ENCODE measurements around the gene LILRA6. TPM values are rescaled to one million over a fixed set of nuclear protein-coding genes. Genes with fewer than 3 reads are reported as not detected.

Gene LILRA6
- total and polyA plus RNA-seq, 8 donors, result 0.53 to 51.5 (median 0.74) TPM

DNA sequence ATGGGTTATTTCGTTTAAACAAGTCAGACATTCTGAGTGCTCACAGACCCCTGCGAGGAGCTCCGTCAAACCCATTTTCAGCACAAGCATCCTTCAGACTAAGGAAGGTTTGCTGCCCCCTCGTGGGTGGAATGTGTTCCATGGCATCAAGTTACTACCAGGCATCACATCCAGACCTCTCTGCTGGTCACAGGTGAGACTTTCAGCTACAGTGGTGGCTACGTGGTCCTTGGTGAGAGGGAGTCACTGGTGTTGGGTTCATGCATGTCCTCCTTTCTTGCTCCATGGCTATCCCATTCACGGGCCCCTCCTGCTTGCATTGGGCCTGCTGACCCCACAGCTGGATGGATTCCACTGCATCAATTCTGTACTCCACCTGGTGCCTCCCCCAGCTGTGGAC is 23.5 kb upstream of the LILRA6 start:
- ATAC-seq, result peak; percentile 93
- TF ChIP-seq, protein P1, sequence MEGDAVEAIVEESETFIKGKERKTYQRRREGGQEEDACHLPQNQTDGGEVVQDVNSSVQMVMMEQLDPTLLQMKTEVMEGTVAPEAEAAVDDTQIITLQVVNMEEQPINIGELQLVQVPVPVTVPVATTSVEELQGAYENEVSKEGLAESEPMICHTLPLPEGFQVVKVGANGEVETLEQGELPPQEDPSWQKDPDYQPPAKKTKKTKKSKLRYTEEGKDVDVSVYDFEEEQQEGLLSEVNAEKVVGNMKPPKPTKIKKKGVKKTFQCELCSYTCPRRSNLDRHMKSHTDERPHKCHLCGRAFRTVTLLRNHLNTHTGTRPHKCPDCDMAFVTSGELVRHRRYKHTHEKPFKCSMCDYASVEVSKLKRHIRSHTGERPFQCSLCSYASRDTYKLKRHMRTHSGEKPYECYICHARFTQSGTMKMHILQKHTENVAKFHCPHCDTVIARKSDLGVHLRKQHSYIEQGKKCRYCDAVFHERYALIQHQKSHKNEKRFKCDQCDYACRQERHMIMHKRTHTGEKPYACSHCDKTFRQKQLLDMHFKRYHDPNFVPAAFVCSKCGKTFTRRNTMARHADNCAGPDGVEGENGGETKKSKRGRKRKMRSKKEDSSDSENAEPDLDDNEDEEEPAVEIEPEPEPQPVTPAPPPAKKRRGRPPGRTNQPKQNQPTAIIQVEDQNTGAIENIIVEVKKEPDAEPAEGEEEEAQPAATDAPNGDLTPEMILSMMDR (IDR thresholded peaks at IDR 0.05), result peak; percentile 78 to 86

DNA sequence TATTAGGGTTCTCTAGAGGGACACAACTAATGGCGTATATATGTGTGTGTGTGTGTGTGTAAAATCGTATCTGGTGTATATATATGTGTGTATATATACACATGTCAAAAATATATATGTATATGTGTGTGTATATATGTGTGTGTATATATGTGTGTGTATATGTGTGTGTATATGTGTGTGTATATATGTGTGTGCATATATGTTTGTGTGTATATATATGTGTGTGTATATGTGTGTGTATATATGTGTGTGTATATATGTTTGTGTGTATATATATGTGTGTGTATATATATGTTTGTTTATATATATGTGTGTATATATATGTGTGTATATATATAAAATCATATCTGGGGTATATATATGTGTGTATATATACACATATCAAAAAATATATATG is 19.9 kb upstream of the LILRA6 start:
- ATAC-seq, result no peak
- peaks cover 0 to 5% of the 10 kb centered on the region in 2 donors for H3K27me3 ChIP-seq
- TF ChIP-seq, protein P1 (IDR thresholded peaks at IDR 0.05), result no peak
- H3K4me1 ChIP-seq, result peaks cover 0 to 11% of the 10 kb centered on the region in 2 donors
- H3K27ac ChIP-seq, result no peak overlapping the region
- no peak overlapping the region for H3K4me3 ChIP-seq
- H3K9me3 ChIP-seq, result no peaks in the 10 kb centered on the region
- H3K36me3 ChIP-seq, result no peaks in the 10 kb centered on the region
- no peak for DNase-seq
- intact Hi-C loops (cut with DNase I), result no loop called here

More for the DNA sequence above, 23.5 kb upstream of the LILRA6 start:
- Histone ChIP-seq H3K27ac (no peak overlapping the region), H3K27me3 (peaks cover 0 to 2% of the 10 kb centered on the region in 2 donors), H3K9me3 (no peaks in the 10 kb centered on the region), H3K4me1 (peaks cover 0 to 18% of the 10 kb centered on the region in 2 donors), H3K4me3 (no peak overlapping the region), H3K36me3 (no peaks in the 10 kb centered on the region)
- peak; percentile 37 to 84 (median 72) for DNase-seq
- intact Hi-C loops (cut with DNase I), result no loop called here

DNA sequence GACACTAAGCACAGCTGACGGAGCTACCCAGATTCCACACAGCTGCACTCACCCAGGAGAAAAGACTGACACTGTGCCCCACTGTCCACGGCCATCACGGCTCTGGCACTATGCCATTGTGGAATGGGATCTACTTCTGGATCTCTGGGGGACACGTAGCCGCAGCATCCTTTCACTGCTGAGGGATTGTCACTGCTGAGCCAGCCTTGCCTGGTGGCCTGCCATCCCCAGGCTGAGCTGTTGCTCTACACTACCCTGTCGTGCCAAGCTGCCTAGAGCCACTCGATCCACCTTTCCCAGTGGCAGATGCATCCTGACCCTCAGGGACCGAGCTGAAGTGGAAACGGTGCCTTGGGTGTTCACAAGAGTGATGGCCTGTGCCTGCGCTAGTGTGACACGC is 19.5 kb upstream of the LILRA6 start:
- no peak for DNase-seq
- H3K27me3 ChIP-seq, result peaks cover 0 to 9% of the 10 kb centered on the region in 2 donors
- ATAC-seq, result no peak
- TF ChIP-seq, protein P1 (IDR thresholded peaks at IDR 0.05), result no peak
- H3K36me3 ChIP-seq, result no peaks in the 10 kb centered on the region
- H3K4me1 ChIP-seq, result peaks cover 0 to 11% of the 10 kb centered on the region in 2 donors
- no peak overlapping the region for H3K27ac ChIP-seq
- H3K9me3 ChIP-seq, result no peaks in the 10 kb centered on the region
- intact Hi-C loops (cut with DNase I), result no loop called here
- no peak overlapping the region for H3K4me3 ChIP-seq

DNA sequence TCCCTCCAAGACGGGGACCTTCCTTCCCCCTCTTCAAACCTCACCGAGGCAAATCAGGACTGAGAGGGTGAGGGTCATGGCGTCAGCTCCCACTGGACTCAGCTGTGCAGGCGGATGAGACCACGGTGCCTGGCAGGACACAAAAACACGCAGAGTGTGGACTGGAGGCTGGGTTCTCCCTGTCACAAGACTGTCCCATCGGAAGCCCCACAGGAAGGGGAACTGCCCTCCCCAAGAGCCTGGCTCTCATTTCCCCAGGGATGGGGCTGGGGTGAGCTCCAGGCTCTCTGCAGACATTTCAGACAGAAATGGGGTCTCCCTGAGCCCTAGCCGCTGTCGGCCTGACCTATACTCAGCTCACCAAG is 14.5 kb upstream of the LILRA6 start, which contains the start of gene LILRB5:
Gene LILRB5 (minus strand): TSS at position 158 of the 365 bp plus-strand sequence. CDS start 80 bp downstream, at position 78.
- Histone ChIP-seq H3K27me3 (peaks cover 0 to 58% of the 10 kb centered on the region in 2 donors), H3K36me3 (no peaks in the 10 kb centered on the region), H3K4me1 (peaks cover 0 to 8% of the 10 kb centered on the region in 2 donors), H3K27ac (no peak within 1 kb of the TSS), H3K9me3 (no peaks in the 10 kb centered on the region), H3K4me3 (peak within 1 kb of the TSS in 1 of 2 donors; percentile 20)
- ATAC-seq (peak; percentile 63), DNase-seq (peak in 1 of 4 donors; percentile 50)
- intact Hi-C loops (cut with DNase I), result no loop called here
- TF ChIP-seq, protein P1 (IDR thresholded peaks at IDR 0.05), result no peak

DNA sequence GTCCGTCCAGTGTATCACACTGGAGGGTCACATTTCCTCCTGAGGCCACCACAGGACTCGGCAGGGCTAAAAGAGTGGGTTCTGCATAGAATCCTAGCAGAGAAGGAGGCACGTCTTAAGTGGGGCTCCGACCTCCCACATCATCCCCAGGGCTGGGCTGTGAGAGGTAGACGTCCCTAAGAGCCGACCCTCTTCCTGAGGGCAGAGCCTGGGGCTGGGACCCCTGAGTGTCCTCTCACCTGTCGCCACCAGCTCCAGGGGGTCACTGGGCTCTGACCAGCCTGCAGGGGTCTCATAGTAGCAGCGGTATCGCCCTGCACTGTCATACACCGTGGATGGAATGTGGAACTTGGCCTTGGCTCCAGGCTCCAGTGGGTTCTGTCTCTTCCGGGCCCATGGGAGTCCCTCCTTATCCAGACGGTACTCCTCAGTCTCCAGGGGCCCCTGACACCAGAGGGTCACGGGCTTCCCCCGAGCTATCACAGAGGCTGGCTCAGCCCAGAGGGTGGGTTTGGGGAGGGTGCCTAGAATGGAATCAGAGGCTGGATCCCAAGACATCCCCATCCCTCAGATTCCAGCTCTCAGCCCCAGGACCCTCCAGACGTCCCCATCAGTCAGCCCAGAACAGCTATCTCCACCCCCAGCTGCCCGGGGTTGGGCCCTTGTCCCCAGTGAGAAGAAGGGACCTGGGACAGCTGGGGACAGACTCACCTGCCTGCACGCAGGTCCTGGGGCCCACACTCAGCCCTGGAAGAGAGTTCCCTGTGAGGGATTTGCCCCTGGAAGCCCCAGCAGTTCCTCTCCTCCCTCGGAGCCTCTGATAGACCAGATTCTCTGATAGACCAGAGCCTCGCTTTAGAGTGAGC is 13.9 kb upstream of the LILRA6 start:
- no peak for ATAC-seq
- TF ChIP-seq, protein P1 (IDR thresholded peaks at IDR 0.05), result no peak

More for the DNA sequence above, 13.9 kb upstream of the LILRA6 start:
- no peaks in the 10 kb centered on the region for H3K9me3 ChIP-seq
- H3K27me3 ChIP-seq, result peaks cover 0 to 61% of the 10 kb centered on the region in 2 donors
- DNase-seq, result peak in 1 of 4 donors; percentile 41
- no peaks in the 10 kb centered on the region for H3K36me3 ChIP-seq
- H3K4me3 ChIP-seq, result peak overlapping the region in 1 of 2 donors; percentile 20
- peaks cover 0 to 8% of the 10 kb centered on the region in 2 donors for H3K4me1 ChIP-seq
- intact Hi-C loops (cut with DNase I), result no loop called here
- H3K27ac ChIP-seq, result no peak overlapping the region
